ENCODE results near the gene NR2F1. TPM values are rescaled to one million over a fixed set of nuclear protein-coding genes. Genes with fewer than 3 reads are reported as not detected.
A peak's percentile ranks its signal among the peaks of the same experiment; 100 is the strongest.
"Not testable (repeated sequence)": the region's sequence is repeated elsewhere in the genome, so short reads cannot be mapped to it uniquely, and the experiment has no call there.

The NR2F1 gene
- 1 to 10 TPM; 2.7 to 2.9 TPM for total RNA-seq

- Histone ChIP-seq H3K27me3 (peaks cover 65% of the 10 kb centered on the region), H3K4me3 (peak within 1 kb of the TSS; percentile 25), H3K9ac (ENCODE audit: low read depth in 2 of 2, low read length in 2 of 2) (peak within 1 kb of the TSS in 1 of 2 donors; percentile 19), H3K9me3 (no peaks in the 10 kb centered on the region), H3K4me1 (peaks cover 6% of the 10 kb centered on the region), H3K36me3 (no peaks in the 10 kb centered on the region), H3K27ac (peak within 1 kb of the TSS; percentile 55)
- TF ChIP-seq CTCF (IDR thresholded peaks at IDR 0.05) = no peak
- intact Hi-C loops (cut with DNase I) = loop anchor here (5.0 to 10.0 kb wide), 2 partner anchors 214 to 332 kb away; no protein-coding TSS in a partner anchor
- peak; percentile 66 for DNase-seq
Observed at GRCh38 chr5:93582677-93583438, at the start of gene NR2F1. Gene NR2F1, plus strand, starts transcription at chr5:93583222. Its CDS starts 1,802 bp downstream, at chr5:93585024.

GRCh38 chr5:93545872-93546271 lies 37.1 kb upstream of the NR2F1 start:
- Histone ChIP-seq H3K27ac (no peak overlapping the region), H3K4me1 (no peaks in the 10 kb centered on the region), H3K9ac (ENCODE audit: low read depth in 2 of 2, low read length in 2 of 2) (no peak overlapping the region), H3K4me3 (no peak overlapping the region), H3K9me3 (no peaks in the 10 kb centered on the region), H3K36me3 (no peaks in the 10 kb centered on the region), H3K27me3 (no peaks in the 10 kb centered on the region)
- no peak for TF ChIP-seq CTCF (IDR thresholded peaks at IDR 0.05)
- DNase-seq = no peak
- intact Hi-C loops (cut with DNase I) = no loop called here

DNA sequence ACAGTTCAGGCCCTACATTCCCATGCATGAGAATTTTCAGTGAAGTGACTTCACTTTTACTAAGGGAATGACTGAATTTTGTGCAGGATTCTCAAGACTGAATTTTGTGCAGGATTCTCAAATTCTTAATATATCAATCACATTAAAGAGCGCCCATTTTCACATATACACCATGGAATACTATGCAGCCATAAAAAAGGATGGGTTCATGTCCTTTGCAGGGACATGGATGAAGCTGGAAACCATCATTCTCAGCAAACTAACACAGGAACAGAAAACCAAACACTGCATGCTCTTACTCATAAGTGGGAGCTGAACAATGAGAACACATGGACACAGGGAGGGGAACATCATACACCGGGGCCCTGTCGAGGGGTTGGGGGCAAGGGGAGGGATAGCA lies 33.4 kb upstream of the NR2F1 start:
- H3K27me3 ChIP-seq; H3K9me3 ChIP-seq; H3K4me3 ChIP-seq; H3K36me3 ChIP-seq; intact Hi-C loops (cut with DNase I); H3K4me1 ChIP-seq; H3K9ac ChIP-seq (ENCODE audit: low read depth in 2 of 2, low read length in 2 of 2); DNase-seq; H3K27ac ChIP-seq: not testable (repeated sequence)

DNA sequence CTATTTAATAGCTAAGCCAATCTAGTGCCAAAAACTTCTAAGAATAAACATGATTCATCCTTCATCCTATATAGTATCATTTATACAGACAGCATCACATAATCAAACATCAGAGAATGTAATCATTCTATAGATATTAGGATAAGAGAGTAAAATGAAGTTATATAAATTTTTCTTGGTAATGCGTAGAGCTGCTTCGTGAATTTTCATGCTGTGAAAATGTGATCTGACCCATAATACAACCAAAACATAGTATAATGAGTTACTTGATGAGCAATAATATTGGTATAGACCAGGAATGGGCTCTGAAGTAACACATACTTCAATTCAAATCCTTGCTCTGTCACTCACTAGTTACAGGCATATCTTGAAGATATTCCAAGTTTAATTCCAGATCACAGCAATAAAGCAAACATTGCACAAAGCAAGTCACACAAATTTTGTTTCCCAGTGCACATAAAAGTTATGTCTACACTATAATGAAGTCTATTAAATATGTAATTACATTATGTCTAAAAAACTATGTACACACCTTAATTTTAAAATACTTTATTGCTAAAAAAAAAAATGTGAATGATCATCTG lies 25.9 kb upstream of the NR2F1 start:
- Histone ChIP-seq H3K4me3 (no peak overlapping the region), H3K27me3 (no peaks in the 10 kb centered on the region), H3K4me1 (no peaks in the 10 kb centered on the region), H3K9me3 (no peaks in the 10 kb centered on the region), H3K27ac (no peak overlapping the region), H3K36me3 (no peaks in the 10 kb centered on the region), H3K9ac (ENCODE audit: low read depth in 2 of 2, low read length in 2 of 2) (no peak overlapping the region)
- no peak for TF ChIP-seq CTCF (IDR thresholded peaks at IDR 0.05)
- no peak for DNase-seq
- intact Hi-C loops (cut with DNase I) = no loop called here

GRCh38 chr5:93566091-93566490 lies 16.9 kb upstream of the NR2F1 start:
- peaks cover 9% of the 10 kb centered on the region for H3K27me3 ChIP-seq
- no peak overlapping the region for H3K4me3 ChIP-seq
- TF ChIP-seq CTCF (IDR thresholded peaks at IDR 0.05) = no peak
- DNase-seq = no peak
- H3K27ac ChIP-seq = no peak overlapping the region
- H3K9ac ChIP-seq (ENCODE audit: low read depth in 2 of 2, low read length in 2 of 2) = no peak overlapping the region
- intact Hi-C loops (cut with DNase I) = no loop called here
- H3K9me3 ChIP-seq = no peaks in the 10 kb centered on the region
- H3K36me3 ChIP-seq = no peaks in the 10 kb centered on the region
- H3K4me1 ChIP-seq = no peaks in the 10 kb centered on the region

DNA sequence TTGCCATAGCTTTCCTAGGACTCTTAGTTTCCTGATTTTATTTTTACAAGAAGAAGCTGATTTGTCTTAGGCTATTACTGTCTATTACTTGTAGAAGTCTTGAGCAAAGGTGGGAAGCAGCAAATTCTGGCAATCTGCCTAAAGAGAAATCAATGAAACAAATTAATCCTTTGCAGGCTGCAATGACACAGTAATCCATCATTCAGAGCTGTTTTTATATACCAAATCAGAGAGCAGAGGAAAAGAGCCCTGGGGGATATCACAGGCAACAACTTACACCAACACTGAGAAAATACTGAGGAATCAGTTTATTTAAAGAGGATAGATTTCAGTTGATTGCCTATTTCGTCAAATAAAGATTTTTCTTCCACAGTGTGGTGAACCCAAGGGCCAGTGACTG lies 15.6 kb upstream of the NR2F1 start:
- Histone ChIP-seq H3K9ac (ENCODE audit: low read depth in 2 of 2, low read length in 2 of 2) (no peak overlapping the region), H3K27me3 (peaks cover 23% of the 10 kb centered on the region), H3K36me3 (no peaks in the 10 kb centered on the region), H3K9me3 (no peaks in the 10 kb centered on the region), H3K4me3 (no peak overlapping the region), H3K4me1 (no peaks in the 10 kb centered on the region), H3K27ac (no peak overlapping the region)
- no peak for TF ChIP-seq CTCF (IDR thresholded peaks at IDR 0.05)
- DNase-seq = no peak
- intact Hi-C loops (cut with DNase I) = no loop called here
